Kidney (tissue), 14 donors: ENCODE results near the gene CDK14. TPM values are rescaled to one million over a fixed set of nuclear protein-coding genes. Genes with fewer than 3 reads are reported as not detected.
A peak's percentile ranks its signal among the peaks of the same experiment; 100 is the strongest.

ENCODE experiments used
- DNase-seq, 5 donors: peaks; one replicate each; pipeline ENCODE4 v3.0.0-alpha.2; 2013 to 2020
- FAIRE-seq: peaks from 2 replicates; lab custom pipeline; 2012; peaks lifted over from hg19 to GRCh38; lab: Jason Lieb, UNC
- H3K27ac ChIP-seq, 2 donors: one replicate each; pipeline ENCODE4 v1.7.0; 2013; ENCODE audit warnings: low read depth in 2 of 2, low read length in 2 of 2, inconsistent platforms in 1 of 2
- H3K27me3 ChIP-seq: one replicate; pipeline ENCODE4 v1.7.1; 2013; ENCODE audit warnings: low read length, inconsistent platforms; ENCODE audit not compliant: control insufficient read depth, insufficient read depth
- H3K36me3 ChIP-seq, 3 donors: one replicate each; pipeline versions ENCODE4 v1.7.0 to v1.7.1; 2013; ENCODE audit warnings: low read length in 3 of 3, control low read depth in 1 of 3, inconsistent platforms in 1 of 3; ENCODE audit not compliant: insufficient read depth in 3 of 3, control insufficient read depth in 2 of 3
- H3K4me1 ChIP-seq, 3 donors: one replicate each; pipeline versions ENCODE4 v1.7.0 to v1.7.1; 2013; ENCODE audit warnings: low read length in 3 of 3, inconsistent platforms in 1 of 3, low read depth in 1 of 3; ENCODE audit not compliant: control insufficient read depth in 2 of 3, insufficient read depth in 2 of 3
- H3K4me3 ChIP-seq, 3 donors: one replicate each; pipeline versions ENCODE4 v1.7.0 to v1.8.1; 2013; ENCODE audit warnings: low read length in 3 of 3, control low read depth in 1 of 3, inconsistent platforms in 1 of 3
- H3K9ac ChIP-seq, 3 donors: one replicate each; pipeline versions ENCODE4 v1.7.0 to v1.7.1; 2013; ENCODE audit warnings: low read length in 3 of 3, control low read depth in 1 of 3, inconsistent platforms in 1 of 3
- H3K9me3 ChIP-seq, 3 donors: one replicate each; pipeline versions ENCODE4 v1.7.0 to v1.7.1; 2013; ENCODE audit warnings: low read length in 3 of 3, control low read depth in 1 of 3, inconsistent platforms in 1 of 3; ENCODE audit not compliant: control insufficient read depth in 2 of 3, insufficient read depth in 1 of 3
- intact Hi-C: fragments of 100-400 bp; cut with DNase I; formaldehyde crosslinking; loops from one replicate; pipeline ENCODE4 v1.11.1; 2022
- polyA plus RNA-seq: library from polyadenylated mRNA; stranded (reverse); fragments of 350-450 nt; fragmentation: Illumina TruSeq; extraction: RNeasy Lipid Tissue Mini Kit (QIAGEN cat#74804); gene quantifications from one replicate; pipeline ENCODE4 v1.2.3, GENCODE V29; 2014; ENCODE audit warnings: low read depth, low replicate concordance; ENCODE audit not compliant: insufficient read depth
- total RNA-seq: library from RNA; stranded (reverse); fragmentation: NEBNext Ultra II Directional; extraction: Animal tissue kit (Norgen Biotek cat#: 25700); gene quantifications from one replicate; pipeline ENCODE4 v1.2.1, GENCODE V29; 2021
- TF ChIP-seq, protein P1 (sequence below): IDR thresholded peaks from 3 replicates; pipeline ENCODE4 v1.5.1; 2012; ENCODE audit warnings: mild to moderate bottlenecking, moderate library complexity, borderline replicate concordance; ENCODE audit not compliant: insufficient read depth; ENCODE audit errors: extremely low read depth
- donor health status: control.
- donor health status: control.
- donor health status: control.
- donor health status: control.
- donor health status: control.
- donor health status: DM: yes; HTN: yes; CAD: no.
- donor health status: Normal renal cell carcinoma (clear cell type).

CDK14 gene
- total and polyA plus RNA-seq, 2 donors from 2014 or later: 11.9 to 33.9 TPM

DNA sequence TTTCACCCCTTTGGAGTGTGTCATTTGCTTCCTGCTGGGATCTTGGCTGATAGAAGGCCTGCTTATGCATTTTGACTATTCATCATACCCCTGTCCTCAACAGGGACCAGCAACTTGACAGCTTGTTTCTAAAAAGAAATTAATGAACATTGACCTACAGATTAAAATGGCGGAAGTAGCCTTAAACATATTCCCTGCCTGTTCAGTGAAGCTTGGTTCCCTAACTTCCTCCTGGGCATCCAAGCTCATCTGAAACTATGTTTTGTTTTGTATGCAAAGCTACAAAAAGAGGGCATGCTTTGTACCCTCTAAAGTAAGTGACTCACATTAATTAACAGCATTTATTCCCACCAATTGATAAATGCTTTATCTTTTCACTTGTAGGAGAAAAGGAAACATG, 26.8 kb upstream of the CDK14 start:
- DNase-seq: peak in 2 of 5 donors; percentile 16 to 24
- no peak for FAIRE-seq
- intact Hi-C loops: no loop called here
- Histone ChIP-seq H3K9me3 (no peaks in the 10 kb centered on the region), H3K4me3 (no peak overlapping the region), H3K9ac (no peak overlapping the region), H3K27me3 (no peaks in the 10 kb centered on the region), H3K4me1 (peaks cover 0 to 2% (median 0%) of the 10 kb centered on the region in 3 donors), H3K27ac (no peak overlapping the region), H3K36me3 (no peaks in the 10 kb centered on the region)
- TF ChIP-seq, protein P1, sequence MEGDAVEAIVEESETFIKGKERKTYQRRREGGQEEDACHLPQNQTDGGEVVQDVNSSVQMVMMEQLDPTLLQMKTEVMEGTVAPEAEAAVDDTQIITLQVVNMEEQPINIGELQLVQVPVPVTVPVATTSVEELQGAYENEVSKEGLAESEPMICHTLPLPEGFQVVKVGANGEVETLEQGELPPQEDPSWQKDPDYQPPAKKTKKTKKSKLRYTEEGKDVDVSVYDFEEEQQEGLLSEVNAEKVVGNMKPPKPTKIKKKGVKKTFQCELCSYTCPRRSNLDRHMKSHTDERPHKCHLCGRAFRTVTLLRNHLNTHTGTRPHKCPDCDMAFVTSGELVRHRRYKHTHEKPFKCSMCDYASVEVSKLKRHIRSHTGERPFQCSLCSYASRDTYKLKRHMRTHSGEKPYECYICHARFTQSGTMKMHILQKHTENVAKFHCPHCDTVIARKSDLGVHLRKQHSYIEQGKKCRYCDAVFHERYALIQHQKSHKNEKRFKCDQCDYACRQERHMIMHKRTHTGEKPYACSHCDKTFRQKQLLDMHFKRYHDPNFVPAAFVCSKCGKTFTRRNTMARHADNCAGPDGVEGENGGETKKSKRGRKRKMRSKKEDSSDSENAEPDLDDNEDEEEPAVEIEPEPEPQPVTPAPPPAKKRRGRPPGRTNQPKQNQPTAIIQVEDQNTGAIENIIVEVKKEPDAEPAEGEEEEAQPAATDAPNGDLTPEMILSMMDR: no peak

DNA sequence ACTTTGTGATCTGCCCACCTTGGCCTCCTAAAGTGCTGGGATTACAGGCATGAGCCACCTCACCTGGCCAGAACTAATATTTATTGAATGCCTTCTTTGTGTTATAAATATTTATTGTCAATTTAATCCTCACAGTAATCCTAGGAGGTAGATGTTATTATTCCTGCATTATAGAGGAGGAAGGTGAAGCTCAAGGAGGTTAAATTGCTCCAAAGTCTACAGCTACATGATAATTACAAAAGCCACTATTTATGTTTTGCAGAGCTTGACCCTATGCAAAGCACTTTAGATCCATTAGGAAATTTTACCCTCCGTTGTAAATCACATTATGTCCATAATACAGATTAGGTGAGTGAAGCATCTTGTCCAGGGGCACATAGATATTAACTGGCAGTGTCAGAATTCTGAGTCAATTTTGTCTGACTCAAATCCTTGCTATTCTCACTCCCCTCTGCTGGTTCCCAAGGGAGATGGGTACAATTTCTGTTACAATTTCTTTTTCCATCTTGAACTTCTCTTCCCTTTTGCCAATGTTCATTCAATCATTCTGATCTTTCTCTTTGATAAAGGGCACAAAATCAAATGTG, 25.7 kb upstream of the CDK14 start:
- TF ChIP-seq, protein P1: no peak
- H3K36me3 ChIP-seq: no peaks in the 10 kb centered on the region
- H3K27me3 ChIP-seq: no peaks in the 10 kb centered on the region
- no peak for FAIRE-seq
- DNase-seq: no peak
- H3K27ac ChIP-seq: no peak overlapping the region
- H3K4me3 ChIP-seq: no peak overlapping the region
- H3K4me1 ChIP-seq: peaks cover 0 to 2% (median 0%) of the 10 kb centered on the region in 3 donors
- H3K9me3 ChIP-seq: no peaks in the 10 kb centered on the region
- intact Hi-C loops: no loop called here
- no peak overlapping the region for H3K9ac ChIP-seq

DNA sequence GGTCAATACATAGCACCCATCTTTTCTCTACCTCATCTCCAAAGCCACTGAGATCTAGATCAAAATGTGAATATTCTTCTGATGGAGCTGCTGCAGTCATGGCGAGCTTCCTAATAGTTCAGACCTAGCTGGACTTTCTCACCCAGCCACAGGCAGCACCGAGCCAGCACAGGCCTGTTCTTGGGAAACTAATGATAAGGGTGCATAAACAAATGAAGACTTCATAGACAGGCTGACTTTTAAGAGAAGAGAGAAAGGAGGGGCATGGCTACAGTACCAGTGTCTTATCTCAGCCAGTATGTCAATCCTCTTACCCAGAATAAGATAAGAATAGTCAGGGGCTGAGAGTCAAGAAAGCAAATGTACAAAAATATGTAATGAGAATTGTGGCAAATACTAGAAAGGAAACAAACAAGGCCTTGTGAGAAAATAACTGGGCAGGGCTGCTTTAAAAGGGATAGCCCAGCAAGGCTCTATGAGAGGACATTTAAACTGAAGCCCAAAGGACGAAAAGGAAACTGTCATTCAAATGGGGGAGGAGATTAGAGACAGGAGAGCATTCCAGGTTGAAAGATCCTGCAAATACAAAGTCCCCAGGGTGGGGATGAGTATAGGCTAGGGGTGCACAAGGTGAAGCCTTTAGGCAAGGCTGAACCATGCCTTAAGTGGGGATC, 21.8 kb upstream of the CDK14 start:
- H3K9ac ChIP-seq: no peak overlapping the region
- DNase-seq: no peak
- no peaks in the 10 kb centered on the region for H3K36me3 ChIP-seq
- no peaks in the 10 kb centered on the region for H3K27me3 ChIP-seq
- H3K4me1 ChIP-seq: peaks cover 0 to 2% (median 0%) of the 10 kb centered on the region in 3 donors
- H3K9me3 ChIP-seq: no peaks in the 10 kb centered on the region
- no peak for FAIRE-seq
- H3K27ac ChIP-seq: no peak overlapping the region
- H3K4me3 ChIP-seq: no peak overlapping the region
- intact Hi-C loops: no loop called here
- TF ChIP-seq, protein P1: no peak
